GM13977 (cell line): Measurements from ENCODE around the gene AFDN.
"Not testable (repeated sequence)": the region's sequence is repeated elsewhere in the genome, so short reads cannot be mapped to it uniquely, and the experiment has no call there.

Source experiments
- DNase-seq: peaks from one replicate; pipeline ENCODE4 v3.0.0; 2012; ENCODE audit warnings: low spot score
- CTCF ChIP-seq: IDR thresholded peaks from 2 replicates; pipeline ENCODE4 v1.5.1; 2012; ENCODE audit warnings: mild to moderate bottlenecking, control low read depth; ENCODE audit not compliant: insufficient read depth; ENCODE audit errors: extremely low read depth, missing control alignments
- in situ Hi-C: fragments of 300-500 bp; cut with MboI; formaldehyde crosslinking; loops from one replicate; pipeline ENCODE4 v1.12.0; 2022; ENCODE audit warnings: low sequenced_read_pairs, low pct_unique_long_range_greater_than_20kb, mixed read lengths, inconsistent platforms; ENCODE audit not compliant: unreplicated experiment

Gene AFDN

GRCh38 chr6:167996424-167997199, 169.9 kb downstream of the AFDN start:
- no peak for DNase-seq
- in situ Hi-C loops = no loop called here
- no peak for TF ChIP-seq CTCF

GRCh38 chr6:167997642-167998041, 170.9 kb downstream of the AFDN start, which contains the start of gene KIF25:
Gene KIF25 (plus strand): TSS chr6:167997671. CDS start chr6:168029586, 31,915 bp downstream.
- no peak for TF ChIP-seq CTCF
- in situ Hi-C loops = no loop called here
- no peak for DNase-seq

- no peak for DNase-seq
- in situ Hi-C loops = no loop called here
Observed at GRCh38 chr6:167998215-167998614, 171.5 kb downstream of the AFDN start.

GRCh38 chr6:168000198-168001028, 173.7 kb downstream of the AFDN start:
- in situ Hi-C loops = no loop called here
- no peak for DNase-seq
- no peak for TF ChIP-seq CTCF

More at GRCh38 chr6:167998215-167998614, 171.5 kb downstream of the AFDN start:
- TF ChIP-seq CTCF = no peak

- no peak for DNase-seq
- TF ChIP-seq CTCF = no peak
- in situ Hi-C loops = no loop called here
Observed at GRCh38 chr6:168001029-168001332, 174.3 kb downstream of the AFDN start.

- in situ Hi-C loops, DNase-seq: not testable (repeated sequence)
Observed at GRCh38 chr6:168001514-168001913, 174.8 kb downstream of the AFDN start.

- TF ChIP-seq CTCF = no peak
- no peak for DNase-seq
- in situ Hi-C loops = no loop called here
Observed at GRCh38 chr6:168002804-168003203, 176.1 kb downstream of the AFDN start.
